ENCODE results near the gene MAP3K5. TPM values are rescaled to one million over a fixed set of nuclear protein-coding genes. Genes with fewer than 3 reads are reported as not detected.

The MAP3K5 gene
- total and polyA plus RNA-seq, 4 donors = 7.5 to 28.3 (median 22.8) TPM

GRCh38 chr6:136571496-136571895, 220.8 kb downstream of the MAP3K5 start:
- TF ChIP-seq CTCF (IDR thresholded peaks at IDR 0.05; ENCODE audit: control extremely low read depth, extremely low read depth) = no peak
- H3K27me3 ChIP-seq (ENCODE audit: control insufficient read depth in 3 of 3, insufficient read depth in 3 of 3, low read length in 2 of 3) = no peaks in the 10 kb centered on the region
- H3K4me3 ChIP-seq = no peak overlapping the region
- H3K27ac ChIP-seq (ENCODE audit: low read depth in 1 of 2, low read length in 1 of 2) = no peak overlapping the region
- H3K4me1 ChIP-seq (ENCODE audit: control insufficient read depth in 5 of 5, insufficient read depth in 5 of 5, low read length in 5 of 5) = no peaks in the 10 kb centered on the region
- peaks cover 0 to 7% (median 1%) of the 10 kb centered on the region in 4 donors for H3K9me3 ChIP-seq (ENCODE audit: control insufficient read depth in 4 of 4, insufficient read depth in 3 of 4, low read length in 3 of 4)
- peaks cover 0 to 9% (median 3%) of the 10 kb centered on the region in 4 donors for H3K36me3 ChIP-seq (ENCODE audit: control insufficient read depth in 4 of 4, insufficient read depth in 4 of 4, low read length in 4 of 4)
- no peak for DNase-seq
- no peak for ATAC-seq (ENCODE audit: insufficient read depth, low FRiP score)
- no peak overlapping the region for H3K9ac ChIP-seq (ENCODE audit: insufficient read depth in 1 of 2, low read length in 2 of 2)

- ATAC-seq (ENCODE audit: insufficient read depth, low FRiP score) (no peak), DNase-seq (no peak)
- Histone ChIP-seq H3K27me3 (ENCODE audit: control insufficient read depth in 3 of 3, insufficient read depth in 3 of 3, low read length in 2 of 3) (no peaks in the 10 kb centered on the region), H3K4me3 (no peak overlapping the region), H3K9ac (ENCODE audit: insufficient read depth in 1 of 2, low read length in 2 of 2) (no peak overlapping the region), H3K9me3 (ENCODE audit: control insufficient read depth in 4 of 4, insufficient read depth in 3 of 4, low read length in 3 of 4) (peaks cover 0 to 7% (median 1%) of the 10 kb centered on the region in 4 donors), H3K36me3 (ENCODE audit: control insufficient read depth in 4 of 4, insufficient read depth in 4 of 4, low read length in 4 of 4) (peaks cover 0 to 9% (median 2%) of the 10 kb centered on the region in 4 donors), H3K27ac (ENCODE audit: low read depth in 1 of 2, low read length in 1 of 2) (no peak overlapping the region), H3K4me1 (ENCODE audit: control insufficient read depth in 5 of 5, insufficient read depth in 5 of 5, low read length in 5 of 5) (no peaks in the 10 kb centered on the region)
- TF ChIP-seq CTCF (IDR thresholded peaks at IDR 0.05; ENCODE audit: control extremely low read depth, extremely low read depth) = no peak
- WGBS, 2 donors = 98% methylated on average over 5 of the region's 5 CpGs
Observed at GRCh38 chr6:136571065-136571464, 221.2 kb downstream of the MAP3K5 start.

- no peak for ATAC-seq (ENCODE audit: insufficient read depth, low FRiP score)
Observed at GRCh38 chr6:136568129-136568528, 224.1 kb downstream of the MAP3K5 start.

More at GRCh38 chr6:136568129-136568528, 224.1 kb downstream of the MAP3K5 start:
- Histone ChIP-seq H3K27me3 (ENCODE audit: control insufficient read depth in 3 of 3, insufficient read depth in 3 of 3, low read length in 2 of 3) (no peaks in the 10 kb centered on the region), H3K9me3 (ENCODE audit: control insufficient read depth in 4 of 4, insufficient read depth in 3 of 4, low read length in 3 of 4) (peaks cover 0 to 7% (median 1%) of the 10 kb centered on the region in 4 donors), H3K27ac (ENCODE audit: low read depth in 1 of 2, low read length in 1 of 2) (no peak overlapping the region), H3K36me3 (ENCODE audit: control insufficient read depth in 4 of 4, insufficient read depth in 4 of 4, low read length in 4 of 4) (peaks cover 0 to 7% (median 3%) of the 10 kb centered on the region in 4 donors), H3K4me3 (no peak overlapping the region), H3K9ac (ENCODE audit: insufficient read depth in 1 of 2, low read length in 2 of 2) (no peak overlapping the region), H3K4me1 (ENCODE audit: control insufficient read depth in 5 of 5, insufficient read depth in 5 of 5, low read length in 5 of 5) (no peaks in the 10 kb centered on the region)
- TF ChIP-seq CTCF (IDR thresholded peaks at IDR 0.05; ENCODE audit: control extremely low read depth, extremely low read depth) = no peak
- no peak for DNase-seq
- 72 to 92% methylated on average over 3 of the region's 3 CpGs for WGBS, 2 donors

Measured in lung (tissue), 12 donors.